Measurements from ENCODE around the gene OR51G2.

Gene OR51G2

GRCh38 chr11:4932751-4933150 is 13.6 kb upstream of the OR51G2 start:
- H3K27ac ChIP-seq: no peak overlapping the region
- POLR2A ChIA-PET (ENCODE audit: low non-redundant PET): no interaction called here
- CTCF ChIA-PET: no interaction called here
- no peak for DNase-seq (ENCODE audit: low spot score)
- no peak for TF ChIP-seq CTCF (conservative IDR thresholded peaks at IDR 0.05; ENCODE audit: low read depth)

- no peak for TF ChIP-seq CTCF (conservative IDR thresholded peaks at IDR 0.05; ENCODE audit: low read depth)
- H3K27ac ChIP-seq: no peak overlapping the region
- CTCF ChIA-PET: no interaction called here
- DNase-seq (ENCODE audit: low spot score): no peak
- POLR2A ChIA-PET (ENCODE audit: low non-redundant PET): no interaction called here
Measured at GRCh38 chr11:4926608-4927007, 7.5 kb upstream of the OR51G2 start.

- no peak for TF ChIP-seq CTCF (conservative IDR thresholded peaks at IDR 0.05; ENCODE audit: low read depth)
- POLR2A ChIA-PET (ENCODE audit: low non-redundant PET): no interaction called here
- no peak within 1 kb of the TSS for H3K27ac ChIP-seq
- no peak for DNase-seq (ENCODE audit: low spot score)
- CTCF ChIA-PET: no interaction called here
Measured at GRCh38 chr11:4924239-4924638, 5.1 kb upstream of the OR51G2 start, which contains the start of gene OR51G1. TSS of gene OR51G1 (minus strand) at chr11:4924339. CDS start at chr11:4924339, 0 bp downstream.

- ChIA-PET CTCF (no interaction called here), POLR2A (ENCODE audit: low non-redundant PET) (no interaction called here)
- DNase-seq (ENCODE audit: low spot score): no peak
- TF ChIP-seq CTCF (conservative IDR thresholded peaks at IDR 0.05; ENCODE audit: low read depth): no peak
- H3K27ac ChIP-seq: no peak overlapping the region
Measured at GRCh38 chr11:4922304-4922703, 3.2 kb upstream of the OR51G2 start.

GRCh38 chr11:4921796-4922195 is 2.6 kb upstream of the OR51G2 start:
- DNase-seq (ENCODE audit: low spot score): no peak
- CTCF ChIA-PET: no interaction called here
- POLR2A ChIA-PET (ENCODE audit: low non-redundant PET): no interaction called here
- no peak overlapping the region for H3K27ac ChIP-seq
- TF ChIP-seq CTCF (conservative IDR thresholded peaks at IDR 0.05; ENCODE audit: low read depth): no peak

- no peak for DNase-seq (ENCODE audit: low spot score)
- POLR2A ChIA-PET (ENCODE audit: low non-redundant PET): no interaction called here
- H3K27ac ChIP-seq: no peak overlapping the region
- CTCF ChIA-PET: no interaction called here
- TF ChIP-seq CTCF (conservative IDR thresholded peaks at IDR 0.05; ENCODE audit: low read depth): no peak
Measured at GRCh38 chr11:4916581-4916980, 2.6 kb downstream of the OR51G2 start.

- ChIA-PET POLR2A (ENCODE audit: low non-redundant PET) (no interaction called here), CTCF (no interaction called here)
- H3K27ac ChIP-seq: no peak within 1 kb of the TSS
- DNase-seq (ENCODE audit: low spot score): no peak
- TF ChIP-seq CTCF (conservative IDR thresholded peaks at IDR 0.05; ENCODE audit: low read depth): no peak
Measured at GRCh38 chr11:4903484-4903883, 15.7 kb downstream of the OR51G2 start, which contains the start of gene OR51A7. TSS of gene OR51A7 (plus strand) at chr11:4903783. CDS start at chr11:4907370, 3,587 bp downstream.
